Muscle layer of duodenum (tissue), 2 donors: ENCODE measurements around the gene GRK3.

Source experiments
- H3K27ac ChIP-seq: one replicate; pipeline ENCODE4 v1.7.0; 2013; ENCODE audit warnings: mild to moderate bottlenecking, low read length
- H3K27me3 ChIP-seq: one replicate; pipeline ENCODE4 v1.7.0; 2013; ENCODE audit warnings: low read depth, mild to moderate bottlenecking, control low read depth, low read length
- H3K36me3 ChIP-seq, 2 donors: one replicate each; pipeline ENCODE4 v1.7.0; 2013; ENCODE audit warnings: low read length in 2 of 2, control low read depth in 1 of 2, mild to moderate bottlenecking in 1 of 2; ENCODE audit not compliant: insufficient read depth in 2 of 2, control insufficient read depth in 1 of 2
- H3K4me1 ChIP-seq, 2 donors: one replicate each; pipeline ENCODE4 v1.7.0; 2013; ENCODE audit warnings: low read length in 2 of 2, mild to moderate bottlenecking in 2 of 2, control low read depth in 1 of 2, moderate library complexity in 1 of 2; ENCODE audit not compliant: insufficient read depth in 2 of 2, control insufficient read depth in 1 of 2
- H3K4me3 ChIP-seq, 2 donors: one replicate each; pipeline ENCODE4 v1.7.0; 2013; ENCODE audit warnings: low read length in 2 of 2, low read depth in 1 of 2, mild to moderate bottlenecking in 1 of 2
- H3K9me3 ChIP-seq, 2 donors: one replicate each; pipeline ENCODE4 v1.7.0; 2013; ENCODE audit warnings: low read length in 2 of 2, control low read depth in 1 of 2, mild to moderate bottlenecking in 1 of 2; ENCODE audit not compliant: control insufficient read depth in 1 of 2
- donor health status: healthy.

GRK3 gene

DNA sequence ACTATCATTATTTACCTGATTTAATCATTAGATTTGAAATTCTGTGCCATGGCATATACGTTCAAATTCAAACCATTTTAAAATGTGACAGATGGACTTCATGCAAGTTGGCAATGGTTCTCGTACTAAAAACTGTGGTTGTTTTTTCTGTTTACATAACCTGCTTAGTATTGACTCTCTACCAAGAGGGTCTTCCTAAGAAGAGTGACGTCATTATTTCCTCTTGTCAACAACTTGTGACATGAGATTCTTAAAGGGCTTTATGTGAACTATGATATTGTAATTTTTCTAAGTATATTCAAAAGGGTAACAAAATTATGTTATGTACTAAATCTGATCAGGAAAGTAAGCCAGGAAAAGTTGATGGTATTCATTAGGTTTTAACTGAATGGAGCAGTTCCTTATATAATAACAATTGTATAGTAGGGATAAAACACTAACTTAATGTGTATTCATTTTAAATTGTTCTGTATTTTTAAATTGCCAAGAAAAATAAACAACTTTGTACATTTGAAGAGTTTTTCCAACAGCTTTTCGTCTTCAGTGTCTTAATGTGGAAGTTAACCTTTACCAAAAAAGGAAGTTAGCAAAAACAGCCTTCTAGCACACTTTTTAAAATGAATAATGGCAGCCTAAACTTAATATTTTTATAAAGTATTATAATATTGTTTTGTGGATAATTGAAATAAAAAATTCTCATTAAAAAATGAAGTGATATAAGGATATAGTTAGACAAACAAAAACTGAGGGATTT, 87.0 kb downstream of the GRK3 start:
- no peaks in the 10 kb centered on the region for H3K9me3 ChIP-seq
- H3K4me1 ChIP-seq, result no peaks in the 10 kb centered on the region
- H3K36me3 ChIP-seq, result no peaks in the 10 kb centered on the region
- no peak overlapping the region for H3K27ac ChIP-seq
- H3K4me3 ChIP-seq, result no peak overlapping the region
- H3K27me3 ChIP-seq, result no peaks in the 10 kb centered on the region

DNA sequence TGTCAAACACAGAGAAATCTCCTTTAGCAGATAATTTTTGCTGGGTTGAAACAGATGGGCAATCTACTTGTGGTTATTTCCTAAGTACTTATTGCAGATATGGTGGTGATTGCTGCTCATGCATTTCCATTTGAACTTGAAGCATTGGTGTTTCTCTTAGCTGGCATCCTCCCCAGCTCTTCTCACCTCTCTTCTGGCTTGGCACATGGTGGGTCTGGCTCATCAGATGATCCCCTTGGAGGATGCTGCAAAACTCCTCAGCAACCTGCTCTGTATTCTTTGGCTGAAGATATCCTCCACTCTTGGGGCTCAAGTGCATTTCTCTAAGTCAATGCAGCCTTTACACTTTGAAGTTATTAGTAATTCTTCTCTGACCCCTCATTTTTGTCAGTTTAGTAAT, 90.2 kb downstream of the GRK3 start:
- peaks cover 0 to 4% of the 10 kb centered on the region in 2 donors for H3K4me1 ChIP-seq
- H3K27ac ChIP-seq, result no peak overlapping the region
- no peaks in the 10 kb centered on the region for H3K36me3 ChIP-seq
- no peaks in the 10 kb centered on the region for H3K9me3 ChIP-seq
- no peaks in the 10 kb centered on the region for H3K27me3 ChIP-seq
- no peak overlapping the region for H3K4me3 ChIP-seq

- H3K4me1 ChIP-seq, result peaks cover 0 to 11% of the 10 kb centered on the region in 2 donors
- H3K9me3 ChIP-seq, result no peaks in the 10 kb centered on the region
- H3K36me3 ChIP-seq, result no peaks in the 10 kb centered on the region
- no peaks in the 10 kb centered on the region for H3K27me3 ChIP-seq
- H3K27ac ChIP-seq, result no peak overlapping the region
- H3K4me3 ChIP-seq, result no peak overlapping the region
Observed at GRCh38 chr22:25655371-25655935, 91.0 kb downstream of the GRK3 start.

DNA sequence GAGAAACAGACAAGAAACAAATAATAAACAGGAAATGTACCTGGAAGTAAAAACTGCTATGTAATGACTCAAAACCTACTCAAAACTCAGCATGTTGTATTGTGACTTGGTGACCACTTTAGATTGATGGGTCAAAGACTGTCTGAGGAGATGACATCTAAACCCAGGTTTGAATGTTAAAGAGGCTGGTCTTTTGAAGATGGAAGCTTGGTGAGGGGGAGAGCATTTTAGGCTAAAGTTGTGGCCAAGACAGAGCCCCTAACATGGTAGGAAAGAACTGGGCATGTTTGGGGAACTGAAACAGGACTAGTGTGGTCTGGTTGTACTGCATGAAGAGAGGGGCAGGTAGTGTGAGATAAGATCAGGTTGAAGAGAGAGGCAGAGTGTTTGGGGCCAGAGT, 92.2 kb downstream of the GRK3 start:
- Histone ChIP-seq H3K27me3 (no peaks in the 10 kb centered on the region), H3K4me3 (no peak overlapping the region), H3K4me1 (peaks cover 0 to 20% of the 10 kb centered on the region in 2 donors), H3K9me3 (no peaks in the 10 kb centered on the region), H3K36me3 (no peaks in the 10 kb centered on the region), H3K27ac (no peak overlapping the region)

DNA sequence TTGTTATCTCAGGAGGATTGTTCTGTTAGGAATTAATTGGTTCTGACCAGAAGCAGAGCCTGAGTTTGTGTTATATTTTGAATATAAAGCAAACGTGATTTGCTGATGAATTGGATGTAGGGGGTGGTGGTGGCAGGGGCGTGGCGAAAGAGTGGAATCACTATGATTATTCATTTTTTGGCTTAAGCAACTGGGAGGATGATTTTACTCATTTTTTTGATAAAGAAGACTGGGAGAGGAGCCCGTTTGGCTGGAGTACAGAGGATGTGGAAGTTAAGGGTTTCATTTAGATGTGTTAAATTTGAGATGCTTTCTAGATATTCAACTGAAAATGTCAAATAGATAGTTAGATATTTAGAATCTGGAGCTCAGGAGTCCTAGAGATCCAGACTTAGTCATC, 94.2 kb downstream of the GRK3 start:
- no peak overlapping the region for H3K27ac ChIP-seq

GRCh38 chr22:25659413-25659812, 94.9 kb downstream of the GRK3 start:
- peaks cover 0 to 20% of the 10 kb centered on the region in 2 donors for H3K4me1 ChIP-seq
- H3K27ac ChIP-seq, result no peak overlapping the region

More for the DNA sequence above, 94.2 kb downstream of the GRK3 start:
- H3K27me3 ChIP-seq, result no peaks in the 10 kb centered on the region
- H3K4me3 ChIP-seq, result no peak overlapping the region
- no peaks in the 10 kb centered on the region for H3K36me3 ChIP-seq
- H3K9me3 ChIP-seq, result no peaks in the 10 kb centered on the region
- peaks cover 0 to 20% of the 10 kb centered on the region in 2 donors for H3K4me1 ChIP-seq

GRCh38 chr22:25660336-25660735, 95.9 kb downstream of the GRK3 start:
- Histone ChIP-seq H3K27ac (no peak overlapping the region), H3K4me1 (peaks cover 0 to 20% of the 10 kb centered on the region in 2 donors), H3K36me3 (no peaks in the 10 kb centered on the region), H3K9me3 (no peaks in the 10 kb centered on the region), H3K4me3 (no peak overlapping the region), H3K27me3 (no peaks in the 10 kb centered on the region)

More at GRCh38 chr22:25659413-25659812, 94.9 kb downstream of the GRK3 start:
- Histone ChIP-seq H3K9me3 (no peaks in the 10 kb centered on the region), H3K4me3 (no peak overlapping the region), H3K27me3 (no peaks in the 10 kb centered on the region), H3K36me3 (no peaks in the 10 kb centered on the region)

DNA sequence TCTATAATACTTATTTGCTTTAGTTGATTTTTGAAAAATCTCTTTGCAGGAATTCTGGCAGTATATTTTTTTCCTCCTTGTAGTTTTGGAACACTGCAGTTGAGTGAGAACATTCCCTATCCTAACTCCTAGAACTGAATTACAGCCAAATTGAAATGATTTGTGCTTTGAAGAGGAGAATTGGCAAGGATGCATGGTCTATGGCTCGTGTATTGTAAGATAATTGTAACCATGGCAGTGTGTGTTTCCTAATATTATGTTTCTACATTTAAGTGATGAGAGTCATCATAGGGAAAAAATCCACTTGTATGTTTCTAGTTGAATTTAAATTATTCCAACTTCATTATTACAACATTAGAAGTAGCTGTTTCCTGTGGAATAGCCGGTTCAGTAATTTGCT, 96.6 kb downstream of the GRK3 start:
- H3K4me3 ChIP-seq, result no peak overlapping the region
- H3K4me1 ChIP-seq, result peaks cover 0 to 20% of the 10 kb centered on the region in 2 donors
- no peak overlapping the region for H3K27ac ChIP-seq

DNA sequence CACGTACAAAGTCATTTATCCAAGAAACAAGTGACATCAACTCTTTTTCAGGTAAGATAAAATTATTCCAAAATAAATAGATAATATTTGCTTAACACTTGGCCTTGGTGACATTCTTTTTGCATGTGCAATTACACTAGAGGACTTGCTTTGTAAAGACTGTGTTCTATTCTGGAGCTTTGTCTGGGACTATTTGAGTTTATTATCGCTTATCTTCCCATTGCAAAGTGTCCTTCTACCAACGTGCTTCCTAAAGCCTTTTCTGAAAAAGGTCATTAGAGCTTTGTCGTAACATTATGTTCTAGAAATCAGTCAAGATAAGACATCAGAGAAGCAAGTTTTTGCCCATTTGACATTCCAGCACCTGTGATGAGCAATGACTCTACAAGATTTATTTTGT, 99.2 kb downstream of the GRK3 start:
- Histone ChIP-seq H3K36me3 (no peaks in the 10 kb centered on the region), H3K27me3 (no peaks in the 10 kb centered on the region), H3K9me3 (no peaks in the 10 kb centered on the region), H3K27ac (no peak overlapping the region), H3K4me1 (peaks cover 0 to 24% of the 10 kb centered on the region in 2 donors), H3K4me3 (no peak overlapping the region)

More for the DNA sequence above, 96.6 kb downstream of the GRK3 start:
- no peaks in the 10 kb centered on the region for H3K36me3 ChIP-seq
- no peaks in the 10 kb centered on the region for H3K27me3 ChIP-seq
- H3K9me3 ChIP-seq, result no peaks in the 10 kb centered on the region

- Histone ChIP-seq H3K27me3 (no peaks in the 10 kb centered on the region), H3K9me3 (no peaks in the 10 kb centered on the region), H3K27ac (no peak overlapping the region), H3K4me3 (no peak overlapping the region), H3K4me1 (peaks cover 0 to 8% of the 10 kb centered on the region in 2 donors), H3K36me3 (no peaks in the 10 kb centered on the region)
Observed at GRCh38 chr22:25666308-25666707, 101.8 kb downstream of the GRK3 start.

DNA sequence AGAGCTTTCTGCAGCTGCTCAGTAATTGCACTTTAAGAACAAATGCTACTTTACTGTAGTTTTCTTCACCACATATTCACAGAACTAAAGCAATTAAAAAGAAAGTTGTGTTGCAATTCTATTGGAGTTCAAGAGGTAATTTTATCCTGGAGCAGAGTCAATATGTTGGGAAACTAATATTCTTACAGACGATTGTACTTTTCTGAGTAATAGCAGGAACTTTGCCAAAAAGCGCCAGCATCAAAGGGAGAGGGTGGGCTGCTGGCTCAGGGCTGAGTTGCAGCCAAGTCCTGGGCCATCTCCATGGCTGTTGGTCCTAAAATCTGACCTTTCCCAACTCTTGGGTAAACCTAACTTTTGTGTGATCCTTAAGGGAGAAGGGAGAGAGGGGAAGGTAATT, 104.0 kb downstream of the GRK3 start:
- H3K27me3 ChIP-seq, result no peaks in the 10 kb centered on the region
- H3K27ac ChIP-seq, result no peak overlapping the region
- no peak overlapping the region for H3K4me3 ChIP-seq
- no peaks in the 10 kb centered on the region for H3K9me3 ChIP-seq
- peaks cover 0 to 8% of the 10 kb centered on the region in 2 donors for H3K4me1 ChIP-seq
- H3K36me3 ChIP-seq, result no peaks in the 10 kb centered on the region
